Ovary (tissue), 9 donors: ENCODE measurements around the gene TNIK. TPM values are rescaled to one million over a fixed set of nuclear protein-coding genes. Genes with fewer than 3 reads are reported as not detected.

Experiments used
- DNase-seq, 5 donors: peaks; one replicate each; pipeline ENCODE4 v3.0.0-alpha.2; 2019 to 2020
- H3K27ac ChIP-seq, 2 donors: fragments of 200-600 bp; one replicate each; pipeline versions ENCODE4 v1.5.1 to v1.8.0; 2019 to 2022
- H3K27me3 ChIP-seq: fragments of 200-600 bp; one replicate; pipeline ENCODE4 v1.8.0; 2022
- H3K36me3 ChIP-seq: fragments of 200-600 bp; sonication (generic); one replicate; pipeline ENCODE4 v1.5.1; 2019
- H3K4me1 ChIP-seq: one replicate; pipeline ENCODE4 v1.8.1; 2013; ENCODE audit warnings: mild to moderate bottlenecking, moderate library complexity; ENCODE audit not compliant: insufficient read depth
- H3K4me3 ChIP-seq: fragments of 200-600 bp; sonication (generic); one replicate; pipeline ENCODE4 v1.5.1; 2017
- H3K9me3 ChIP-seq, 2 donors: fragments of 200-600 bp in 1 of 2; sonication (generic) in 1 of 2; one replicate each; pipeline versions ENCODE4 v1.5.1 to v1.8.1; 2013 to 2019; ENCODE audit warnings: mild to moderate bottlenecking in 1 of 2, moderate library complexity in 1 of 2
- EP300 ChIP-seq: sonication (generic); formaldehyde crosslinking; IDR thresholded peaks from one replicate; pipeline ENCODE4 v1.6.1; 2017; ENCODE audit warnings: antibody characterized with exemption
- POLR2A ChIP-seq: fragments of 450-650 bp; IDR thresholded peaks from one replicate; pipeline ENCODE4 v1.6.1; 2017; ENCODE audit warnings: antibody characterized with exemption, mild to moderate bottlenecking, moderate library complexity
- WGBS, 3 donors: extraction: QIAGEN DNeasy Blood & Tissue Kit in 1 of 3; methylation state at CpG; one replicate each; pipeline versions ENCODE4 v1.1.5 to v1.1.7; 2013 to 2017; 5-methylcytosine and 5-hydroxymethylcytosine counted together
- intact Hi-C, 4 donors: fragments of 100-400 bp; cut with DNase I; formaldehyde crosslinking; loops; one replicate each; pipeline versions ENCODE4 v1.11.0 to v1.15.1; 2022 to 2023
- polyA plus RNA-seq, 2 donors: library from polyadenylated mRNA; stranded (reverse); fragments of 200-250 nt in 1 of 2; fragments of 350-450 nt in 1 of 2; fragmentation: Illumina TruSeq in 1 of 2; extraction: RNeasy Lipid Tissue Mini Kit (QIAGEN cat#74804) in 1 of 2; gene quantifications; one replicate each; pipeline ENCODE4 v1.2.3, GENCODE V29; 2013 to 2014
- total RNA-seq, 7 donors: library from RNA; depleted of rRNA in 2 of 7; stranded (reverse); fragments of >200 nt in 2 of 7; fragmentation: NEBNext Ultra II Directional in 3 of 7; extraction: Animal tissue kit (Norgen Biotek cat#: 25700) in 3 of 7; gene quantifications; one replicate each; pipeline versions ENCODE4 v1.1.0 to v1.2.4, GENCODE V29; 2016 to 2023
- TF ChIP-seq, protein P1 (sequence below), 3 donors: fragments of 450-650 bp in 2 of 3; fragments of 200-600 bp in 1 of 3; IDR thresholded peaks; one replicate each; pipeline versions ENCODE4 v1.5.1 to v1.8.0; 2016 to 2022; ENCODE audit warnings: antibody characterized with exemption in 3 of 3, mild to moderate bottlenecking in 1 of 3
- donor health status: DM: no; HTN: no; CAD: no; lungs with moderate emphysema.
- donor health status: DM: no; HTN: no; CAD: no.
- donor health status: Bipolar disorder and iron deficiency.
- donor health status: DM: yes; HTN: yes; CAD: no.
- donor health status: DM: no; HTN: no; CAD: no.
- donor health status: DM: yes; HTN: yes; CAD: no.

TNIK gene
- total and polyA plus RNA-seq, 9 donors = 1.1 to 9.5 (median 4.5) TPM

DNA sequence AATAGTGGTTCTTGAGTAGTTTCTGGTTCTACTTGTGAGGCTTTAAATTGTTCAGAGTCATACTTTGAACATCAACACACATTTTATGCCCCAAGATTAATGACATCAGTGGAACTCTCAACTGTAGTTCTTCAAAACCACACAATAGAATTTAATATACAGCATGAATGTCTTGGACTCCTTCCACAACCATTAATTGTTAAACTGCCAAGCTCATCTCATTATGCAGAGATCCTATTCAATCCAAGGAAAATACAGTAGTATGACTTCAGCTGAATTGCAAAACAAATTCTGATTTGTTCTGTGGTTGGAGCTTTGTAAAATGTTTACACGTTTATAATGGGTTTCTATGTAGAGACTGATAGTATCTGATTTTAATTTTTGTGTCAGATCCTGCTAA lies 234.5 kb downstream of the TNIK start:
- no peaks in the 10 kb centered on the region for H3K4me1 ChIP-seq
- no peak overlapping the region for H3K27ac ChIP-seq
- WGBS, 3 donors = 85 to 94% (median 86%) methylated on average over 1 of the region's 1 CpG
- H3K36me3 ChIP-seq = no peaks in the 10 kb centered on the region
- intact Hi-C loops = no loop called here
- H3K27me3 ChIP-seq = no peaks in the 10 kb centered on the region
- H3K9me3 ChIP-seq = no peaks in the 10 kb centered on the region
- no peak for DNase-seq
- TF ChIP-seq POLR2A = no peak
- no peak for TF ChIP-seq EP300
- no peak overlapping the region for H3K4me3 ChIP-seq

DNA sequence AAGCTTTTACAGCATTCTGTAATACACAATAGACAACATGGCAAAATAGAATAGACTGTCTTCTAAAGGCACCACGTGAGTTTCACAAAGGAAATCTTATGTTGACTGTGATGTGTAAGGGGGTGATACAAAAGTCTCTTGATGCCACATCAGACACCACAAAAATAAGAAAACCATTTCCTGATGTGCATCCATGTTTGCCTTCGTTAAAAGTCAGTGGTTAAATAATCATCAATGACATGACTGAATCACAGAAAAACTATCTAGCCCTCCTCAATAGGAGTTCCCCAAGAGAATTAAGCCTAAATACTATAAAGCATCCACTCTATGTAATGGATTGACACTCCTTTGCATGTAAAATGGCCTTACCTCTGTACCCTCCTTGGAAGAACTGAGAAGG lies 235.0 kb downstream of the TNIK start:
- TF ChIP-seq EP300 = no peak
- TF ChIP-seq, protein P1, sequence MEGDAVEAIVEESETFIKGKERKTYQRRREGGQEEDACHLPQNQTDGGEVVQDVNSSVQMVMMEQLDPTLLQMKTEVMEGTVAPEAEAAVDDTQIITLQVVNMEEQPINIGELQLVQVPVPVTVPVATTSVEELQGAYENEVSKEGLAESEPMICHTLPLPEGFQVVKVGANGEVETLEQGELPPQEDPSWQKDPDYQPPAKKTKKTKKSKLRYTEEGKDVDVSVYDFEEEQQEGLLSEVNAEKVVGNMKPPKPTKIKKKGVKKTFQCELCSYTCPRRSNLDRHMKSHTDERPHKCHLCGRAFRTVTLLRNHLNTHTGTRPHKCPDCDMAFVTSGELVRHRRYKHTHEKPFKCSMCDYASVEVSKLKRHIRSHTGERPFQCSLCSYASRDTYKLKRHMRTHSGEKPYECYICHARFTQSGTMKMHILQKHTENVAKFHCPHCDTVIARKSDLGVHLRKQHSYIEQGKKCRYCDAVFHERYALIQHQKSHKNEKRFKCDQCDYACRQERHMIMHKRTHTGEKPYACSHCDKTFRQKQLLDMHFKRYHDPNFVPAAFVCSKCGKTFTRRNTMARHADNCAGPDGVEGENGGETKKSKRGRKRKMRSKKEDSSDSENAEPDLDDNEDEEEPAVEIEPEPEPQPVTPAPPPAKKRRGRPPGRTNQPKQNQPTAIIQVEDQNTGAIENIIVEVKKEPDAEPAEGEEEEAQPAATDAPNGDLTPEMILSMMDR (IDR thresholded peaks at IDR 0.05) = no peak
- TF ChIP-seq POLR2A = no peak
- Histone ChIP-seq H3K27me3 (no peaks in the 10 kb centered on the region), H3K4me3 (no peak overlapping the region), H3K9me3 (no peaks in the 10 kb centered on the region), H3K4me1 (no peaks in the 10 kb centered on the region), H3K27ac (no peak overlapping the region), H3K36me3 (no peaks in the 10 kb centered on the region)
- DNase-seq = no peak
- WGBS, 3 donors = 85 to 92% (median 91%) methylated on average over 2 of the region's 2 CpGs
- intact Hi-C loops = no loop called here

DNA sequence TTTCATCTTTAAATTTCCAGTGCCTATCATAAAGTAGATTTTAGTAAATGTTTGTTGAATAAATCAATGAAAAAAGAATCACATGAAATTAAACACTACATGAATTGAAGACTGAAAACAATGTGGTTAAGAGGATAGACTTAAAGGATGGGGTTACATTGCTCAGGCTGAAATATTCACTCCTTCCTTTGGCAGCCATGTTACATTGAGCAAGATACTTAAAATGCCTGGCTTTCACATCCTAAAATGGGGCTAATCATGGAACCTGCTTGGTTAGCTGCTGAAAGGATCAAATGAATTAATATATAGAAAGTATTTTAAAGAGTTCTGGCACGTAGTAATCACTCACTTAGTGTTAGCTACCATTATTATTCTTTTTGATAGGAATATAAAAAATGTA lies 236.8 kb downstream of the TNIK start:
- Histone ChIP-seq H3K9me3 (no peaks in the 10 kb centered on the region), H3K4me3 (no peak overlapping the region), H3K4me1 (no peaks in the 10 kb centered on the region), H3K27me3 (no peaks in the 10 kb centered on the region), H3K27ac (no peak overlapping the region), H3K36me3 (no peaks in the 10 kb centered on the region)
- intact Hi-C loops = no loop called here
- DNase-seq = no peak
- TF ChIP-seq, protein P1 (IDR thresholded peaks at IDR 0.05) = no peak
- TF ChIP-seq POLR2A = no peak
- no peak for TF ChIP-seq EP300
- 91 to 96% (median 92%) methylated on average over 1 of the region's 1 CpG for WGBS, 3 donors

DNA sequence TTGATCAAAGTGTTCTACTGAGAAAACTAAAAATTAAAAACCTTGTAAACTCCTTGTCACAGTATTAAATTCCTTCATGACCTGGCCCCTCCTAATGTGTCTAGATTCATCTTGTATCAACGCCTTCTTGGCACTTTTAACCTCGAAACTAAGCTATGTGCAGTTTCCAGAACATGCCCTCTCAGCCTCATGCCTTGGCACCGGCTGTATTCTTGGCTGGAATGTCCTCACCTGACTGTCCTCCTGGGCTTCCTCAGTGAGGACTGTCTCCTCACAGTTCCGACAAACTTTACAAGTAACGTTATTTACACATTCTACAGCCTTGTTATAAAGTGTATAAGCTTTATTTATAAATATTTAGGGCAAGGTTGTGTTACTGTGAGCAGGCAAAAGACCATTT lies 237.2 kb downstream of the TNIK start:
- H3K4me1 ChIP-seq = no peaks in the 10 kb centered on the region
- no peak for DNase-seq
- WGBS, 3 donors = 73 to 87% (median 85%) methylated on average over 5 of the region's 5 CpGs
- H3K27me3 ChIP-seq = no peaks in the 10 kb centered on the region
- no peaks in the 10 kb centered on the region for H3K36me3 ChIP-seq
- H3K9me3 ChIP-seq = no peaks in the 10 kb centered on the region
- intact Hi-C loops = no loop called here
- TF ChIP-seq, protein P1 (IDR thresholded peaks at IDR 0.05) = no peak
- TF ChIP-seq POLR2A = no peak
- no peak for TF ChIP-seq EP300
- H3K27ac ChIP-seq = no peak overlapping the region
- H3K4me3 ChIP-seq = no peak overlapping the region

DNA sequence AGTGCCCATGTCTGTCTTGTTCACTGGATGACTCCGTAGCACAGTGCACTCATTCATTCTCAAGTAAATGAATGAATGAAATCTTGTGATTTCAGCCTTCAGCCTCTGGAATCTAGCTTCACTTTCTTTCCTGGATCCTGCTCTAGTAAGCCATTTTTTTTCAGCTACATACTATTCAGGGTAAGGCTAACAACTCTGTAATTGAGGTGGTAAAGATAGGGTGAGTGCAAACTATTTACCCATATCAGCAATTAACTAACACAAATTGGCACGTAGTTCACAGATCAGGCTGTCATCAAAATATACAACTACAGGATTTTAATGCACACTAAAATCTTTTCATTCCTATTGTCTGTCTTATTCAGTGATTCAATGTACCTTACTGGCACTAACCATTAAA lies 238.6 kb downstream of the TNIK start:
- 81 to 85% (median 81%) methylated on average over 2 of the region's 2 CpGs for WGBS, 3 donors
- Histone ChIP-seq H3K9me3 (no peaks in the 10 kb centered on the region), H3K36me3 (no peaks in the 10 kb centered on the region), H3K27me3 (no peaks in the 10 kb centered on the region), H3K4me3 (no peak overlapping the region), H3K27ac (no peak overlapping the region), H3K4me1 (no peaks in the 10 kb centered on the region)
- intact Hi-C loops = no loop called here
- TF ChIP-seq POLR2A = no peak
- TF ChIP-seq, protein P1 (IDR thresholded peaks at IDR 0.05) = no peak
- TF ChIP-seq EP300 = no peak
- no peak for DNase-seq
